ENCODE measurements around the gene PCTP.

DNA sequence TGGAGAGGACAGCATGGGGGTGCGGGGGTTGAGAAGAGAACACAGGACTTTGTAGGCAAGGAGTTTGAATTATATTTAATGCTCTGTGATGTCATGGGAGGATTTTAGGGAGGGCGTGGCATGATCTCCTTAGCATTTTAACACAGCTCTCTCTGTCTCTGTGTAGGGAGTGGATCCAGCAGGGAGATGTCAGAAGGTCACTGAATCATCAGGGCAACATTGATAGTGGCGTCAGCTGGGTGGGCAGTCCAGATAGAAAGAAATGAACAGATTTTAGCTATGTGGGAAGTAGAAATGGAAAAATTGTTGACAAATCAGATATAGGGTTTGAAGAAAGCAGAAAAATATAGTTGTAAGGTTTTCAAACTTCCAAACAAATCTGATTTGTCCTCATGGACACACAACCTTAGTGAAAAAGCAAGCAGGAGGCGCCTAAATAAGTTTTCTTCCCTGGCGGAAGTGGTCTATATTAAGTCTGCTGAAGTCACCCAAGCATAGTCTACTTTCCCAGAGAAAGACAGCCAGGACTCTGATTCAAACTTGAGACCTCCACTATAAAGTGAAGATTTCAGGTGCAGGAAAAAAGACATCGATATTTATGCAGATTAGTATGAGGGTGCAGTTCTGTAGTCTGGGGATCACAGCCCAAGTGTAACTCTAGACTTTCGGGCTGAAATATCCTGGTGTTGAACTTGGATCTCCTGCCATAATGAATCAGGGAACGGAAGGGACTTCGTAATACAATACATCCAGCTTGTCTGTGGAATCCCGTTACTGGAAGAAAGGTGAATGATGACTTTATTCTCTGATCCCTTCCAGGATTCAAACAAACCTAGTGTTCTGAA lies 10.1 kb upstream of the PCTP start:
- TF ChIP-seq POLR2A (IDR thresholded peaks at IDR 0.05): no peak
- TF ChIP-seq, protein P1, sequence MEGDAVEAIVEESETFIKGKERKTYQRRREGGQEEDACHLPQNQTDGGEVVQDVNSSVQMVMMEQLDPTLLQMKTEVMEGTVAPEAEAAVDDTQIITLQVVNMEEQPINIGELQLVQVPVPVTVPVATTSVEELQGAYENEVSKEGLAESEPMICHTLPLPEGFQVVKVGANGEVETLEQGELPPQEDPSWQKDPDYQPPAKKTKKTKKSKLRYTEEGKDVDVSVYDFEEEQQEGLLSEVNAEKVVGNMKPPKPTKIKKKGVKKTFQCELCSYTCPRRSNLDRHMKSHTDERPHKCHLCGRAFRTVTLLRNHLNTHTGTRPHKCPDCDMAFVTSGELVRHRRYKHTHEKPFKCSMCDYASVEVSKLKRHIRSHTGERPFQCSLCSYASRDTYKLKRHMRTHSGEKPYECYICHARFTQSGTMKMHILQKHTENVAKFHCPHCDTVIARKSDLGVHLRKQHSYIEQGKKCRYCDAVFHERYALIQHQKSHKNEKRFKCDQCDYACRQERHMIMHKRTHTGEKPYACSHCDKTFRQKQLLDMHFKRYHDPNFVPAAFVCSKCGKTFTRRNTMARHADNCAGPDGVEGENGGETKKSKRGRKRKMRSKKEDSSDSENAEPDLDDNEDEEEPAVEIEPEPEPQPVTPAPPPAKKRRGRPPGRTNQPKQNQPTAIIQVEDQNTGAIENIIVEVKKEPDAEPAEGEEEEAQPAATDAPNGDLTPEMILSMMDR (IDR thresholded peaks at IDR 0.05): no peak

All from lower leg skin (tissue), 3 donors.